IMR-90 (cell line): ENCODE data around the gene ADAMTSL2. TPM values are rescaled to one million over a fixed set of nuclear protein-coding genes. Genes with fewer than 3 reads are reported as not detected.

Source experiments
- ATAC-seq: fragments of 200-7000 bp; cut with Tn5 transposase; 2 replicates; pipeline ENCODE4 v1.9.1; 2020; ENCODE audit warnings: low read depth, mild to moderate bottlenecking, moderate library complexity
- BruUV-seq: library from RNA; stranded (reverse); fragments of 400-500 nt; replicated peaks from 2 replicates; lab custom pipeline; 2021; lab: Mats Ljungman, UMichigan
- CTCF ChIA-PET: fragments of 300-600 bp; formaldehyde crosslinking; extraction: SDS; loops from one replicate; lab custom pipeline; 2021; ENCODE audit warnings: antibody characterized with exemption; lab: Yijun Ruan, JAX
- POLR2A ChIA-PET: fragments of 300-600 bp; sonication (Branson Sonifier 250); formaldehyde crosslinking; loops from one replicate; lab custom pipeline; 2022; ENCODE audit warnings: antibody characterized with exemption; ENCODE audit not compliant: unreplicated experiment; lab: Charles Lee
- DNase-seq: peaks from one replicate; pipeline ENCODE4 v3.0.0; 2013
- H2AFZ ChIP-seq: replicated peaks from 2 replicates; pipeline ENCODE3; 2013; ENCODE audit warnings: low read length, mild to moderate bottlenecking; ENCODE audit not compliant: poor library complexity
- H2AK5ac ChIP-seq: 2 replicates; pipeline ENCODE4 v1.6.1; 2013; ENCODE audit warnings: low read depth, low read length, inconsistent platforms
- H2AK9ac ChIP-seq: replicated peaks from 2 replicates; pipeline ENCODE3; 2013; ENCODE audit warnings: mild to moderate bottlenecking, low read depth, low read length, moderate library complexity; ENCODE audit not compliant: poor library complexity
- H2BK120ac ChIP-seq: 2 replicates; pipeline ENCODE4 v1.6.1; 2013; ENCODE audit warnings: low read depth, low read length, inconsistent platforms
- H2BK15ac ChIP-seq: 3 replicates; pipeline ENCODE4 v1.6.1; 2013; ENCODE audit warnings: low read depth, low read length, inconsistent platforms
- H2BK20ac ChIP-seq: 2 replicates; pipeline ENCODE4 v1.6.1; 2013; ENCODE audit warnings: low read depth, mild to moderate bottlenecking, inconsistent platforms, low read length, moderate library complexity
- H2BK5ac ChIP-seq: 2 replicates; pipeline ENCODE4 v1.6.1; 2013; ENCODE audit warnings: mild to moderate bottlenecking, low read depth, low read length, inconsistent platforms; ENCODE audit not compliant: poor library complexity, severe bottlenecking
- H3K14ac ChIP-seq: replicated peaks from 2 replicates; pipeline ENCODE4 v1.6.1; 2013; ENCODE audit warnings: low read depth, low read length, inconsistent platforms
- H3K18ac ChIP-seq: 2 replicates; pipeline ENCODE4 v1.6.1; 2013; ENCODE audit warnings: low read depth, low read length, control low read depth
- H3K23ac ChIP-seq: 2 replicates; pipeline ENCODE4 v1.6.1; 2013; ENCODE audit warnings: low read depth, low read length, inconsistent platforms
- H3K27ac ChIP-seq: 2 replicates; pipeline ENCODE4 v1.5.1; 2013; ENCODE audit warnings: mild to moderate bottlenecking, control low read depth, low read length; ENCODE audit not compliant: insufficient read depth
- H3K27me3 ChIP-seq: 2 replicates; pipeline ENCODE4 v1.6.1; 2013; ENCODE audit warnings: low read length; ENCODE audit not compliant: control insufficient read depth, insufficient read depth
- H3K36me3 ChIP-seq: 2 replicates; pipeline ENCODE4 v1.6.1; 2013; ENCODE audit warnings: low read length, mixed read lengths; ENCODE audit not compliant: control insufficient read depth, insufficient read depth
- H3K4ac ChIP-seq: 2 replicates; pipeline ENCODE4 v1.6.1; 2013; ENCODE audit warnings: low read depth, low read length, inconsistent platforms
- H3K4me1 ChIP-seq: 2 replicates; pipeline ENCODE4 v1.6.1; 2013; ENCODE audit warnings: low read length, mixed read lengths; ENCODE audit not compliant: control insufficient read depth, insufficient read depth
- H3K4me2 ChIP-seq: 2 replicates; pipeline ENCODE4 v1.6.1; 2013; ENCODE audit warnings: low read depth, mild to moderate bottlenecking, control low read depth, low read length, moderate library complexity
- H3K4me3 ChIP-seq: 2 replicates; pipeline ENCODE4 v1.5.1; 2013; ENCODE audit warnings: low read depth, mild to moderate bottlenecking, control low read depth, low read length, moderate library complexity; ENCODE audit not compliant: insufficient read depth
- H3K56ac ChIP-seq: 2 replicates; pipeline ENCODE4 v1.6.1; 2013; ENCODE audit warnings: low read length, inconsistent platforms; ENCODE audit not compliant: insufficient read depth; ENCODE audit errors: extremely low read depth
- H3K79me1 ChIP-seq, 2 experiments: 2 replicates each; pipeline ENCODE4 v1.6.1; 2013; ENCODE audit warnings: low read length in 2 of 2, inconsistent platforms in 1 of 2, low read depth in 1 of 2
- H3K9ac ChIP-seq: 2 replicates; pipeline ENCODE4 v1.6.1; 2013; ENCODE audit warnings: low read depth, low read length, control low read depth
- H3K9me1 ChIP-seq: 2 replicates; pipeline ENCODE4 v1.6.1; 2013; ENCODE audit warnings: low read length, inconsistent platforms; ENCODE audit not compliant: insufficient read depth
- H3K9me3 ChIP-seq: 2 replicates; pipeline ENCODE4 v1.6.1; 2013; ENCODE audit warnings: low read length; ENCODE audit not compliant: control insufficient read depth, insufficient read depth
- H4K20me1 ChIP-seq: 2 replicates; pipeline ENCODE4 v1.6.1; 2013; ENCODE audit warnings: low read length, inconsistent platforms; ENCODE audit not compliant: insufficient read depth
- H4K5ac ChIP-seq: 2 replicates; pipeline ENCODE4 v1.6.1; 2013; ENCODE audit warnings: mild to moderate bottlenecking, low read depth, low read length, control low read depth
- H4K8ac ChIP-seq, 2 experiments: 2 replicates each; pipeline ENCODE4 v1.6.1; 2013; ENCODE audit warnings: low read depth in 2 of 2, low read length in 2 of 2, control low read depth in 1 of 2, inconsistent platforms in 1 of 2
- H4K91ac ChIP-seq: 2 replicates; pipeline ENCODE4 v1.6.1; 2013; ENCODE audit warnings: low read depth, low read length, inconsistent platforms; ENCODE audit not compliant: insufficient read depth
- BHLHE40 ChIP-seq: fragments of 150-350 bp; IDR thresholded peaks from 2 replicates; pipeline ENCODE4 v1.6.1; 2016; ENCODE audit warnings: mild to moderate bottlenecking, low read depth, low read length
- CEBPB ChIP-seq: IDR thresholded peaks from 2 replicates; pipeline ENCODE4 v1.6.1; 2012; ENCODE audit warnings: low read depth, low read length, improper control_type of control experiment
- CHD1 ChIP-seq: IDR thresholded peaks from 2 replicates; pipeline ENCODE4 v1.6.1; 2012; ENCODE audit warnings: low read depth, low read length, improper control_type of control experiment
- CTCF ChIP-seq: conservative IDR thresholded peaks from 2 replicates; pipeline ENCODE4 v1.5.1; 2012; ENCODE audit warnings: mild to moderate bottlenecking, low read depth, low read length, improper control_type of control experiment
- FOS ChIP-seq: fragments of 150-350 bp; IDR thresholded peaks from 2 replicates; pipeline ENCODE4 v1.6.1; 2016; ENCODE audit warnings: low read depth, low read length
- MAFK ChIP-seq: IDR thresholded peaks from 2 replicates; pipeline ENCODE4 v1.6.1; 2012; ENCODE audit warnings: low read depth, low read length, improper control_type of control experiment
- MAZ ChIP-seq: IDR thresholded peaks from 2 replicates; pipeline ENCODE4 v1.6.1; 2012; ENCODE audit warnings: low read depth, mild to moderate bottlenecking, low read length, improper control_type of control experiment, moderate library complexity, borderline replicate concordance
- NFE2L2 ChIP-seq: fragments of 150-350 bp; IDR thresholded peaks from 2 replicates; pipeline ENCODE4 v1.6.1; 2016; ENCODE audit warnings: low read depth, mild to moderate bottlenecking, low read length
- POLR2A ChIP-seq: IDR thresholded peaks from 2 replicates; pipeline ENCODE4 v1.6.1; 2012; ENCODE audit warnings: mild to moderate bottlenecking, low read depth, low read length
- RCOR1 ChIP-seq: IDR thresholded peaks from 2 replicates; pipeline ENCODE4 v1.6.1; 2012; ENCODE audit warnings: mild to moderate bottlenecking, low read length, improper control_type of control experiment; ENCODE audit not compliant: insufficient replicate concordance
- RFX5 ChIP-seq: IDR thresholded peaks from 2 replicates; pipeline ENCODE4 v1.8.0; 2012; ENCODE audit warnings: low read depth, mild to moderate bottlenecking, low read length, moderate library complexity
- SMC3 ChIP-seq: fragments of 150-350 bp; IDR thresholded peaks from 2 replicates; pipeline ENCODE4 v1.6.1; 2016; ENCODE audit warnings: low read depth, mild to moderate bottlenecking, antibody characterized with exemption, low read length, moderate library complexity
- USF2 ChIP-seq: fragments of 150-350 bp; IDR thresholded peaks from 2 replicates; pipeline ENCODE4 v1.6.1; 2017; ENCODE audit warnings: mild to moderate bottlenecking, antibody characterized with exemption, low read length, low read depth
- WGBS, 2 experiments: methylation state at CpG; one replicate each; pipeline versions ENCODE4 v1.1.5 to v1.1.7; 2013; ENCODE audit warnings: missing lambda C conversion rate in 2 of 2; ENCODE audit not compliant: insufficient read length in 1 of 2; ENCODE audit errors: extremely low coverage in 2 of 2; 5-methylcytosine and 5-hydroxymethylcytosine counted together
- dilution Hi-C: fragments of 300-500 bp; cut with HindIII; formaldehyde crosslinking; loops from one replicate; pipeline ENCODE4 v1.14.3; 2018; ENCODE audit warnings: low sequenced_read_pairs; ENCODE audit not compliant: unreplicated experiment
- in situ Hi-C: fragments of 300-500 bp; cut with MboI; formaldehyde crosslinking; loops from 3 replicates; pipeline ENCODE4 v1.14.3; 2019; ENCODE audit warnings: low sequenced_read_pairs, inconsistent platforms, mixed read lengths
- intact Hi-C: fragments of 100-400 bp; cut with micrococcal nuclease; formaldehyde crosslinking; loops from 2 replicates; pipeline ENCODE4 v1.10.0; 2022
- polyA plus RNA-seq, 3 experiments: library from polyadenylated mRNA; depleted of rRNA; stranded (reverse); fragments of >200 nt; gene quantifications; 2 replicates each; pipeline ENCODE4 v1.2.3, GENCODE V29; 2012; ENCODE audit warnings: low replicate concordance in 1 of 3
- total RNA-seq: library from RNA; depleted of rRNA; stranded (reverse); fragments of >200 nt; gene quantifications from 2 replicates; pipeline ENCODE4 v1.2.3, GENCODE V29; 2012

Gene ADAMTSL2
- total and polyA plus RNA-seq, 2 of the 4 experiments (the other 2 are of a cell fraction), result not detected

- no peak for TF ChIP-seq CHD1
These were observed 44.3 kb downstream of the ADAMTSL2 start (continued) for GRCh38 chr9:133578524-133579441.

GRCh38 chr9:133579601-133580418 lies 45.3 kb downstream of the ADAMTSL2 start:
- POLR2A ChIA-PET, result no interaction called here
- H4K8ac ChIP-seq, result no peak overlapping the region
- dilution Hi-C loops, result no loop called here
- TF ChIP-seq CEBPB (no peak), RFX5 (no peak), POLR2A (no peak), NFE2L2 (no peak), MAZ (no peak), BHLHE40 (no peak), SMC3 (no peak), RCOR1 (no peak), MAFK (no peak), USF2 (no peak), CHD1 (no peak), CTCF (no peak), FOS (no peak)

More at GRCh38 chr9:133579601-133580418, 45.3 kb downstream of the ADAMTSL2 start:
- intact Hi-C loops, result no loop called here
- no peaks in the 10 kb centered on the region for H3K9me3 ChIP-seq
- no peak overlapping the region for H3K4ac ChIP-seq
- 60% methylated on average over 13 of the region's 31 CpGs; no CpG with 5 or more reads in 1 of the 2 experiments for WGBS, 2 experiments
- no TSS peak for BruUV-seq
- no peak overlapping the region for H2AK5ac ChIP-seq
- H3K79me1 ChIP-seq, result no peaks in the 10 kb centered on the region
- no peak overlapping the region for H2AK9ac ChIP-seq
- H4K91ac ChIP-seq, result no peak overlapping the region
- H3K18ac ChIP-seq, result no peak overlapping the region
- no peak overlapping the region for H2BK5ac ChIP-seq
- no peak overlapping the region for H4K5ac ChIP-seq
- no peak overlapping the region for H3K9ac ChIP-seq
- DNase-seq (no peak), ATAC-seq (no peak)
- H3K9me1 ChIP-seq, result no peaks in the 10 kb centered on the region
- no peak overlapping the region for H2BK20ac ChIP-seq
- no peak overlapping the region for H3K23ac ChIP-seq
- H3K56ac ChIP-seq, result no peak overlapping the region
- no peak overlapping the region for H2BK15ac ChIP-seq
- H2BK120ac ChIP-seq, result no peak overlapping the region
- H3K14ac ChIP-seq, result no peak overlapping the region
- CTCF ChIA-PET, result no interaction called here
- H3K4me2 ChIP-seq, result no peak overlapping the region
- H3K27ac ChIP-seq, result no peak overlapping the region
- H3K36me3 ChIP-seq, result no peaks in the 10 kb centered on the region
- no peaks in the 10 kb centered on the region for H4K20me1 ChIP-seq
- peaks cover 4% of the 10 kb centered on the region; the same call in 1 of the 2 replicates for H3K4me1 ChIP-seq
- H3K27me3 ChIP-seq, result peaks cover 33% of the 10 kb centered on the region
- H3K4me3 ChIP-seq, result no peak overlapping the region
- in situ Hi-C loops, result no loop called here
- H2AFZ ChIP-seq, result peak overlapping the region; percentile 30
